ENCODE results near the gene ALK. TPM values are rescaled to one million over a fixed set of nuclear protein-coding genes. Genes with fewer than 3 reads are reported as not detected.

ALK gene
- total RNA-seq, 1 donor = under 0.01 TPM

DNA sequence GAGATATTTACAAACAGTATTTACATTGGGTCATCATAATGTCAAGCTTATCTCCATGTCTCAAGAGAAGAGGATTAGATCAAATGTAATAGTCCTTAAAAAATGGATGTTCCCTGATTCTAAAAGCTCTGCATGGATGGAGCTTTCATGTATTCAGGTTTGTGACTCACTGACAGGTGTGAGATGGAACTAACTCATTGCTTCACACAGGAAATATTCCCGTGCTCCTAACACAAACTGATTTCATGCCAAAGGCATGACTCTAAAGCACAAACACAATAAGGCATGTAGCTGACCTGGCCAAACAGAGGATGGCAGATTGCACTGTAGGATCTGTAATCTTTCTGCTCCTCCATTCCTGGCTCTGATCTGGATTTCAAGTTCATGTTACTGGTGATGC is 110.0 kb downstream of the ALK start:
- Histone ChIP-seq H3K36me3 (ENCODE audit: insufficient read depth, low read length) (no peaks in the 10 kb centered on the region), H2AFZ (ENCODE audit: low read length) (no peak overlapping the region), H4K20me1 (ENCODE audit: insufficient read depth, low read length) (no peaks in the 10 kb centered on the region), H3K27ac (ENCODE audit: low read depth, low read length) (no peak overlapping the region), H3K9me3 (ENCODE audit: low read depth, low read length) (no peaks in the 10 kb centered on the region), H3K4me3 (ENCODE audit: insufficient read depth, low read length) (no peak overlapping the region), H3K4me2 (ENCODE audit: insufficient read depth, low read length) (no peak overlapping the region), H3K4me1 (ENCODE audit: insufficient read depth, low read length) (no peaks in the 10 kb centered on the region), H3K27me3 (ENCODE audit: insufficient read depth, low read length) (peaks cover 8% of the 10 kb centered on the region), H3K79me2 (ENCODE audit: insufficient read depth, low read length) (no peaks in the 10 kb centered on the region)
- DNase-seq (ENCODE audit: insufficient read length, low spot score, missing footprints) = no peak
- TF ChIP-seq, protein P1, sequence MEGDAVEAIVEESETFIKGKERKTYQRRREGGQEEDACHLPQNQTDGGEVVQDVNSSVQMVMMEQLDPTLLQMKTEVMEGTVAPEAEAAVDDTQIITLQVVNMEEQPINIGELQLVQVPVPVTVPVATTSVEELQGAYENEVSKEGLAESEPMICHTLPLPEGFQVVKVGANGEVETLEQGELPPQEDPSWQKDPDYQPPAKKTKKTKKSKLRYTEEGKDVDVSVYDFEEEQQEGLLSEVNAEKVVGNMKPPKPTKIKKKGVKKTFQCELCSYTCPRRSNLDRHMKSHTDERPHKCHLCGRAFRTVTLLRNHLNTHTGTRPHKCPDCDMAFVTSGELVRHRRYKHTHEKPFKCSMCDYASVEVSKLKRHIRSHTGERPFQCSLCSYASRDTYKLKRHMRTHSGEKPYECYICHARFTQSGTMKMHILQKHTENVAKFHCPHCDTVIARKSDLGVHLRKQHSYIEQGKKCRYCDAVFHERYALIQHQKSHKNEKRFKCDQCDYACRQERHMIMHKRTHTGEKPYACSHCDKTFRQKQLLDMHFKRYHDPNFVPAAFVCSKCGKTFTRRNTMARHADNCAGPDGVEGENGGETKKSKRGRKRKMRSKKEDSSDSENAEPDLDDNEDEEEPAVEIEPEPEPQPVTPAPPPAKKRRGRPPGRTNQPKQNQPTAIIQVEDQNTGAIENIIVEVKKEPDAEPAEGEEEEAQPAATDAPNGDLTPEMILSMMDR (IDR thresholded peaks at IDR 0.05; ENCODE audit: extremely low read depth, low read depth, low read length) = no peak

DNA sequence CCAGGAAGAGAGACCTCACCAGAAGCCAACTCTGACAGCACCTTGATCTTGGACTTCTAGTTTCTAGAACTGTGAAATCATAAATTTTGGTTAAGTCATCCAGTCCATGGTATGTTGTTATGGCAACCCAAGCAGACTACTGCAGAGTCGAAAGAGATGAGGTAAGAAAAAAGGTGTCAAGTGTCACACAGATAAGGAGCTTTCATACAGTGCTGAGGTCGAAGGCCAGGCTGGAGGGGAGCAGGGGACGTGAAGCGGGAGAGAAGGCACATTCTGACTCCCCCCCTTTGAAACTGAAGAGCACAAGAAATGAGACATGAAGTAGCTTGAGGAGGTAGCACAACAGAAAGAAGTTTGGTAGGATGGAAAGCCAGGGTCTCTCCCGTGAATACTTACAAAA is 110.4 kb downstream of the ALK start:
- Histone ChIP-seq H3K4me3 (ENCODE audit: insufficient read depth, low read length) (no peak overlapping the region), H3K27ac (ENCODE audit: low read depth, low read length) (no peak overlapping the region), H3K79me2 (ENCODE audit: insufficient read depth, low read length) (no peaks in the 10 kb centered on the region), H3K4me2 (ENCODE audit: insufficient read depth, low read length) (no peak overlapping the region), H3K27me3 (ENCODE audit: insufficient read depth, low read length) (peaks cover 7% of the 10 kb centered on the region), H3K36me3 (ENCODE audit: insufficient read depth, low read length) (no peaks in the 10 kb centered on the region), H2AFZ (ENCODE audit: low read length) (no peak overlapping the region), H3K4me1 (ENCODE audit: insufficient read depth, low read length) (no peaks in the 10 kb centered on the region), H4K20me1 (ENCODE audit: insufficient read depth, low read length) (no peaks in the 10 kb centered on the region), H3K9me3 (ENCODE audit: low read depth, low read length) (no peaks in the 10 kb centered on the region)
- TF ChIP-seq, protein P1 (IDR thresholded peaks at IDR 0.05; ENCODE audit: extremely low read depth, low read depth, low read length) = no peak
- DNase-seq (ENCODE audit: insufficient read length, low spot score, missing footprints) = no peak

DNA sequence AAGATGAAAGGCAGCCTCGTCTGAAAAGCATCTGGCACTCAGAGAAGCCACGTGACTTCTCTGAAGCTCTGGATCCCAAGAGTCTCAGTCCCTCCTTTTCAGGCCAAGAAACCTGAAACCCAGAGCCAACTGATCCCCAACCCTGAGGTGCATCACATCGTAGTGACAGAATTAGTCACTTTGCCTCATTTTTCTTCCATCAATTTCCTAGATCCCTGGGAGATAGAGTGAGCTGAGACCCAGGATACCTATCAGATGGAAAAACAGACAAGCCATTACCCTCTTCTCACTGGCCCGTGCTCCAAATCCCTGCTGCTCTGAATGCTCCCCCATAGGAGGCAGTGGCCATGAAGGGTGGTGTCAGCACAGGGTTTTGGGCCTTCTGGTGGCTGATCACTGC is 113.1 kb downstream of the ALK start:
- TF ChIP-seq, protein P1 (IDR thresholded peaks at IDR 0.05; ENCODE audit: extremely low read depth, low read depth, low read length) = no peak

DNA sequence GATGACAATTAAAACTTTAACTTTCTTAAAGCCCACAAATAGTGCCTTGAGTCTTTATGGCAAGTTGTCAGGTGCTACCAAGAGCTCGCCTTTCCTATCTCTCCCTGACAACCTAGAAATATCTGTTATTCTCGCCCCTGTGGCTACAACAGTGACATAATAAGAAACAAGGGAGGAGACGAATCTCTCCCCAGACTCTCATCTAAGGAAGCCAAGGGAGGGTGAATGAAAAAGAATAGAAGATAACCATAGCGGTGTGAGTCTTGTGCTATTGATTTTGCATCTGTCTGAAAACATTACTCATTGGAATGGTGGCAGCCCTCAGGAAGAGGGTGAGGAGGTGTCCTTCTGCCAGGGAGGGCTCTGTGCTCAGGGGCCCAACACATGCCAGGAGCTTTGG is 114.3 kb downstream of the ALK start:
- Histone ChIP-seq H3K4me3 (ENCODE audit: insufficient read depth, low read length) (no peak overlapping the region), H3K27me3 (ENCODE audit: insufficient read depth, low read length) (no peaks in the 10 kb centered on the region), H4K20me1 (ENCODE audit: insufficient read depth, low read length) (no peaks in the 10 kb centered on the region), H3K36me3 (ENCODE audit: insufficient read depth, low read length) (no peaks in the 10 kb centered on the region), H3K4me2 (ENCODE audit: insufficient read depth, low read length) (no peak overlapping the region), H2AFZ (ENCODE audit: low read length) (no peak overlapping the region), H3K4me1 (ENCODE audit: insufficient read depth, low read length) (no peaks in the 10 kb centered on the region), H3K9me3 (ENCODE audit: low read depth, low read length) (no peaks in the 10 kb centered on the region), H3K79me2 (ENCODE audit: insufficient read depth, low read length) (no peaks in the 10 kb centered on the region), H3K27ac (ENCODE audit: low read depth, low read length) (no peak overlapping the region)
- TF ChIP-seq, protein P1 (IDR thresholded peaks at IDR 0.05; ENCODE audit: extremely low read depth, low read depth, low read length) = no peak
- DNase-seq (ENCODE audit: insufficient read length, low spot score, missing footprints) = no peak

More for the DNA sequence above, 113.1 kb downstream of the ALK start:
- no peak for DNase-seq (ENCODE audit: insufficient read length, low spot score, missing footprints)
- no peaks in the 10 kb centered on the region for H3K79me2 ChIP-seq (ENCODE audit: insufficient read depth, low read length)
- H2AFZ ChIP-seq (ENCODE audit: low read length) = no peak overlapping the region
- no peak overlapping the region for H3K4me2 ChIP-seq (ENCODE audit: insufficient read depth, low read length)
- no peak overlapping the region for H3K4me3 ChIP-seq (ENCODE audit: insufficient read depth, low read length)
- H3K27ac ChIP-seq (ENCODE audit: low read depth, low read length) = no peak overlapping the region
- no peaks in the 10 kb centered on the region for H3K36me3 ChIP-seq (ENCODE audit: insufficient read depth, low read length)
- H3K4me1 ChIP-seq (ENCODE audit: insufficient read depth, low read length) = no peaks in the 10 kb centered on the region
- no peaks in the 10 kb centered on the region for H3K9me3 ChIP-seq (ENCODE audit: low read depth, low read length)
- H4K20me1 ChIP-seq (ENCODE audit: insufficient read depth, low read length) = no peaks in the 10 kb centered on the region
- H3K27me3 ChIP-seq (ENCODE audit: insufficient read depth, low read length) = no peaks in the 10 kb centered on the region

All from osteoblast (primary cell).